Body of pancreas (tissue), 4 donors: ENCODE measurements around the gene VTN. TPM values are rescaled to one million over a fixed set of nuclear protein-coding genes. Genes with fewer than 3 reads are reported as not detected.
A peak's percentile ranks its signal among the peaks of the same experiment; 100 is the strongest.

Source experiments
- ATAC-seq: fragments of 150-250 bp; one replicate; pipeline ENCODE4 v1.9.1; 2016
- DNase-seq, 4 donors: peaks; one replicate each; pipeline ENCODE4 v3.0.0-alpha.2; 2019
- H3K27ac ChIP-seq, 4 donors: fragments of 200-600 bp; sonication (generic); 1 replicate in 3 of 4; 2 replicates in 1 of 4; pipeline versions ENCODE4 v1.5.1 to v1.6.1; 2016 to 2019; ENCODE audit warnings: mild to moderate bottlenecking in 1 of 4, mixed read lengths in 1 of 4, moderate library complexity in 1 of 4
- H3K27me3 ChIP-seq, 2 donors: fragments of 200-600 bp; sonication (generic); one replicate each; pipeline ENCODE4 v1.6.0; 2016; ENCODE audit warnings: mild to moderate bottlenecking in 1 of 2
- H3K36me3 ChIP-seq, 2 donors: fragments of 200-600 bp; sonication (generic); replicated peaks in 1 of 2; 2 replicates each; pipeline ENCODE4 v1.5.1; 2016; ENCODE audit warnings: low read depth in 2 of 2; ENCODE audit not compliant: insufficient read depth in 1 of 2
- H3K4me1 ChIP-seq: fragments of 200-600 bp; sonication (generic); one replicate; pipeline ENCODE4 v1.6.0; 2016
- H3K4me3 ChIP-seq, 2 donors: fragments of 200-600 bp; sonication (generic); 1 replicate in 1 of 2; 2 replicates in 1 of 2; pipeline ENCODE4 v1.5.1; 2016 to 2019
- H3K9me3 ChIP-seq, 3 donors: fragments of 200-600 bp; sonication (generic); 1 replicate in 2 of 3; 2 replicates in 1 of 3; pipeline ENCODE4 v1.5.1; 2016
- CTCF ChIP-seq, 7 experiments: fragments of 450-650 bp in 4 of 7; fragments of 200-600 bp in 3 of 7; sonication (generic) in 3 of 7; IDR thresholded peaks; one replicate each; pipeline ENCODE4 v1.5.1; 2016 to 2019; ENCODE audit warnings: antibody characterized with exemption in 7 of 7
- POLR2A ChIP-seq, 3 donors: fragments of 450-650 bp; IDR thresholded peaks; one replicate each; pipeline ENCODE4 v1.6.1; 2016; ENCODE audit warnings: antibody characterized with exemption in 3 of 3, mild to moderate bottlenecking in 2 of 3
- WGBS, 2 donors: methylation state at CpG; one replicate each; pipeline ENCODE4 v1.1.5; 2017; 5-methylcytosine and 5-hydroxymethylcytosine counted together
- intact Hi-C: fragments of 100-400 bp; cut with DNase I; formaldehyde crosslinking; loops from one replicate; pipeline ENCODE4 v1.15.1; 2023
- total RNA-seq, 2 donors: library from RNA; depleted of rRNA; stranded (reverse); fragments of >200 nt; gene quantifications; one replicate each; pipeline ENCODE4 v1.1.0, GENCODE V29; 2016

The VTN gene
- total RNA-seq, 2 donors from 2014 or later, result 4.2 to 6.6 TPM

GRCh38 chr17:28331891-28332420 lies 38.2 kb downstream of the VTN start:
- H3K36me3 ChIP-seq, result peaks cover 4 to 9% of the 10 kb centered on the region in 2 donors
- intact Hi-C loops, result no loop called here
- ATAC-seq (no peak), DNase-seq (peak; percentile 39 to 71 (median 67))
- WGBS, 2 donors, result 43 to 46% methylated on average over 6 of the region's 6 CpGs
- H3K27ac ChIP-seq, result peak overlapping the region in 2 of 4 donors; percentile 31 to 35
- H3K9me3 ChIP-seq, result no peaks in the 10 kb centered on the region
- H3K27me3 ChIP-seq, result no peaks in the 10 kb centered on the region
- H3K4me3 ChIP-seq, result no peak overlapping the region
- peaks cover 46% of the 10 kb centered on the region for H3K4me1 ChIP-seq
- TF ChIP-seq CTCF (IDR thresholded peaks at IDR 0.05), result no peak
- no peak for TF ChIP-seq POLR2A (IDR thresholded peaks at IDR 0.05)

DNA sequence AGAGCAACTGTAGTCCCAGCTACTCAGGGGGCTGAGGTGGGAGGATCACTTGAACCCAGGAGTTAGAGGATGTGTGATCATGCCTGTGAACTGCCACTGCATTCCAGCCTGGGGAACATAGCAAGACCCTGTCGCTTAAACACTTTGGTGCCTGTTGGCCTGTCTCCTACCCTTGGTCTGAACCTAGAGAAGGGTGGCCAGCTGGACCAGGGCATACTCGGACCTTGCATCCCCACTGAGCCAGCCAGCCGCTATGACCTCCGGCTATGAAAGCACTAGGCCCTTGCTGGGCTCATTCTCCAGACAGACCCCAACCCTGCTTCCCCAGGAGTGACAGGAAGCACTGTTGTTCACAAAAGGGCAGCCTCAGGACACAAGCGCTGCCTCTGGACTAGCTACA lies 39.4 kb downstream of the VTN start:
- Histone ChIP-seq H3K4me3 (no peak overlapping the region), H3K4me1 (peaks cover 50% of the 10 kb centered on the region), H3K27ac (peak overlapping the region in 3 of 4 donors; percentile 23 to 35 (median 24)), H3K9me3 (no peaks in the 10 kb centered on the region), H3K27me3 (no peaks in the 10 kb centered on the region), H3K36me3 (peaks cover 4 to 9% of the 10 kb centered on the region in 2 donors)
- WGBS, 2 donors, result 66 to 69% methylated on average over 4 to 5 of the region's 5 CpGs
- ATAC-seq (no peak), DNase-seq (no peak)
- intact Hi-C loops, result no loop called here
- TF ChIP-seq CTCF (IDR thresholded peaks at IDR 0.05), result no peak
- TF ChIP-seq POLR2A (IDR thresholded peaks at IDR 0.05), result no peak

DNA sequence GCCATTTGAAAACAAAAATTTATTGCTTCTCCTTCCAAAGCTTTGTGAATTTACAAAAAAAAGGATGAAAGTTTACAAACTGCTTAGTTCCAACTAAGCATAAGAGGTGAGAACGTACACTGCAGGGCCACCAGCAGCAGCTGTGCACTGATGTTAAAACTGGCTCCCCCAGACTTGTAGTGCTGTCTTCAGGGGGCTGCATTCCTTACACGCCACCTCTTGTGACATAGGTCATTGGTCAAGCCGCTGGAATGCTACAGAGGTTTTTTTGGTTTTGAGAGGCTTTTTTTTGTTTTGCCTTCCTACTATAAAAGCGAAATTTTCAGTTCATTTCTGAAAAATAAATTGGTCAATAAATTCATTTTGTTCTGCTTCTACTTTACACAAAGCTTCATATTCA lies 41.8 kb downstream of the VTN start:
- intact Hi-C loops, result no loop called here
- Histone ChIP-seq H3K27ac (peak overlapping the region in 1 of 4 donors; percentile 95), H3K36me3 (peaks cover 4 to 9% of the 10 kb centered on the region in 2 donors), H3K9me3 (no peaks in the 10 kb centered on the region), H3K4me3 (no peak overlapping the region), H3K27me3 (no peaks in the 10 kb centered on the region), H3K4me1 (peaks cover 59% of the 10 kb centered on the region)
- DNase-seq, result no peak
- no peak for TF ChIP-seq CTCF (IDR thresholded peaks at IDR 0.05)
- TF ChIP-seq POLR2A (IDR thresholded peaks at IDR 0.05), result no peak
- no peak for ATAC-seq
- WGBS, 2 donors, result 74 to 75% methylated on average over 4 of the region's 4 CpGs

DNA sequence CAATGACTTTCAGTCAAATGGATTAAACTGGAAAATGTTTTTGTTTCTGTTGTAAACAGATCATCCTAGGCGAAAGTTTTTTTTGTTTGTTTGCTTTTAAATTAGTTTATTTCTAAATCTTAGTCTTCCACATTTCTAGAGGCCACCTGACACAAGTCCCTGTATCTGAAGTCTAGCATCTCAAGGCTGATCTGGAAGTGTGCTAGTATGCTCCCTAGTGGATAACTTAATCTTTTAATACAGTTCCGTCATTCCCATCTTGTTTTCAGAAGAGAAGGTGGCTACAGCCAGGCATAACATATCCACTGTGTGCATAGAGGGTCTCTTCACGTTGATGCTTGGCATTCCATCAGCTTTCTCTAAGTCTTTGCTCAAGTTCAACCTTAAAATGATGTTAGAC lies 42.4 kb downstream of the VTN start:
- Histone ChIP-seq H3K36me3 (peaks cover 4 to 9% of the 10 kb centered on the region in 2 donors), H3K4me1 (peaks cover 59% of the 10 kb centered on the region), H3K9me3 (no peaks in the 10 kb centered on the region), H3K4me3 (no peak overlapping the region), H3K27me3 (no peaks in the 10 kb centered on the region), H3K27ac (peak overlapping the region in 1 of 4 donors; percentile 95)
- DNase-seq (no peak), ATAC-seq (no peak)
- TF ChIP-seq POLR2A (IDR thresholded peaks at IDR 0.05) (no peak), CTCF (IDR thresholded peaks at IDR 0.05) (peak in 1 of 7 experiments; percentile 9)
- whole genome bisulfite sequencing, 2 donors, result 36 to 40% methylated on average over 3 of the region's 3 CpGs
- intact Hi-C loops, result no loop called here

GRCh38 chr17:28327031-28327607 lies 43.0 kb downstream of the VTN start:
- no peak for DNase-seq
- WGBS, 2 donors, result 78 to 81% methylated on average over 9 of the region's 9 CpGs

More at GRCh38 chr17:28327031-28327607, 43.0 kb downstream of the VTN start:
- no peak for ATAC-seq
- intact Hi-C loops, result no loop called here
- peaks cover 4 to 9% of the 10 kb centered on the region in 2 donors for H3K36me3 ChIP-seq
- H3K9me3 ChIP-seq, result no peaks in the 10 kb centered on the region
- no peak overlapping the region for H3K4me3 ChIP-seq
- no peaks in the 10 kb centered on the region for H3K27me3 ChIP-seq
- no peak for TF ChIP-seq POLR2A (IDR thresholded peaks at IDR 0.05)
- no peak for TF ChIP-seq CTCF (IDR thresholded peaks at IDR 0.05)
- H3K4me1 ChIP-seq, result peaks cover 59% of the 10 kb centered on the region
- H3K27ac ChIP-seq, result peak overlapping the region in 3 of 4 donors; percentile 69 to 95 (median 71)
